Adrenal gland (tissue), 5 donors: ENCODE results near the gene PELI1.
"Not testable (repeated sequence)": the region's sequence is repeated elsewhere in the genome, so short reads cannot be mapped to it uniquely, and the experiment has no call there.

Experiments used
- POLR2A ChIP-seq, 2 donors: fragments of 450-650 bp; IDR thresholded peaks; one replicate each; pipeline ENCODE4 v1.6.1; 2017; ENCODE audit warnings: antibody characterized with exemption in 2 of 2, mild to moderate bottlenecking in 2 of 2, moderate library complexity in 1 of 2
- TF ChIP-seq, protein P1 (sequence below), 6 experiments: fragments of 450-650 bp in 4 of 6; fragments of 200-600 bp in 2 of 6; sonication (generic) in 1 of 6; IDR thresholded peaks; 1 replicate in 5 of 6; 2 replicates in 1 of 6; pipeline versions ENCODE4 v1.5.1 to v1.8.0; 2016 to 2021; ENCODE audit warnings: antibody characterized with exemption in 6 of 6, mild to moderate bottlenecking in 2 of 6, moderate library complexity in 1 of 6
- donor health status: DM: no; HTN: no; CAD: no.

GRCh38 chr2:64079688-64080087 is 64.5 kb downstream of the PELI1 start:
- TF ChIP-seq POLR2A (IDR thresholded peaks at IDR 0.05): not testable (repeated sequence)
- TF ChIP-seq, protein P1, sequence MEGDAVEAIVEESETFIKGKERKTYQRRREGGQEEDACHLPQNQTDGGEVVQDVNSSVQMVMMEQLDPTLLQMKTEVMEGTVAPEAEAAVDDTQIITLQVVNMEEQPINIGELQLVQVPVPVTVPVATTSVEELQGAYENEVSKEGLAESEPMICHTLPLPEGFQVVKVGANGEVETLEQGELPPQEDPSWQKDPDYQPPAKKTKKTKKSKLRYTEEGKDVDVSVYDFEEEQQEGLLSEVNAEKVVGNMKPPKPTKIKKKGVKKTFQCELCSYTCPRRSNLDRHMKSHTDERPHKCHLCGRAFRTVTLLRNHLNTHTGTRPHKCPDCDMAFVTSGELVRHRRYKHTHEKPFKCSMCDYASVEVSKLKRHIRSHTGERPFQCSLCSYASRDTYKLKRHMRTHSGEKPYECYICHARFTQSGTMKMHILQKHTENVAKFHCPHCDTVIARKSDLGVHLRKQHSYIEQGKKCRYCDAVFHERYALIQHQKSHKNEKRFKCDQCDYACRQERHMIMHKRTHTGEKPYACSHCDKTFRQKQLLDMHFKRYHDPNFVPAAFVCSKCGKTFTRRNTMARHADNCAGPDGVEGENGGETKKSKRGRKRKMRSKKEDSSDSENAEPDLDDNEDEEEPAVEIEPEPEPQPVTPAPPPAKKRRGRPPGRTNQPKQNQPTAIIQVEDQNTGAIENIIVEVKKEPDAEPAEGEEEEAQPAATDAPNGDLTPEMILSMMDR (IDR thresholded peaks at IDR 0.05): not testable (repeated sequence)
